WI38 (cell line): ENCODE measurements around the gene LEP.
A peak's percentile ranks its signal among the peaks of the same experiment; 100 is the strongest.

Experiments used
- H3K4me3 ChIP-seq: 2 replicates; pipeline ENCODE4 v1.5.1; 2011; ENCODE audit warnings: low read depth, mild to moderate bottlenecking, control low read depth, low read length
- CTCF ChIP-seq: IDR thresholded peaks from 2 replicates; pipeline ENCODE4 v1.5.1; 2012; ENCODE audit warnings: low read depth, mild to moderate bottlenecking, control low read depth, low read length

Gene LEP

DNA sequence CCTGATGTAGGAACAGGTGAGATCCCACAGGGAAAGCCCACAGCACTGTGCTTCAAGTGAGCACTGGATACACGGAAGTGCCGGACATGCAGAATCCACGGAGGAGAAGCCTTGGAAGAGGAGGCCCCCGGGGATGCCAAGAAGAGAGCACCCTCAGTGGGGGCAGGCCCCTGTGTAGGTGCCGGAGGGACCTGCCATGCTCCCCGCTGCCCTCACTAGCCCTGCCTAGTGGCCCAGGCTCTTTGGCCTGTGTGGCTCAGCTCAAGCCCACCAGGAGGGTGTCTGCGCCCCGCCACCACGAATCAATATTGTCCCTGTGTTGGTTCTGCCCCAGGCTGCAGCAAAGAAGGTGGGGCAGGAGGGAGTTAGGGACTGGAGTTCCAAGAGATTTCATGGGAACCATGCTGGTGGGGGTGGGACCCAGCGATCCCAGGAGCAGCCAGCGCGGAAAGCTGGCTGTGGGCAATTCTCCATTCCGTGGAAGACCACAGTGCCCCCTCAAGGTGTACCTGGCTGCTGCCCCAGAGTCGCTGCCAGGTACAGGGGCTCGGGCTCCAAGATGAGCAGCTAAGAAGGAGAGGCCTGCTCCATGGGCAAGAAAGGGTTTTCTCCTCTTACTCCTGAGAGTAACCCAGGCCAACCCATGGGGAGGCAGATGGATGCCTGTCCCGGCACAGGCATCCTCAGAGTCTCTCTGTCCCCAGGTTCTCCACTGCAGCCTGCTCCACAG, 34.9 kb upstream of the LEP start:
- TF ChIP-seq CTCF: no peak
- no peak overlapping the region for H3K4me3 ChIP-seq

GRCh38 chr7:128206747-128207500, 34.2 kb upstream of the LEP start:
- no peak for TF ChIP-seq CTCF
- no peak overlapping the region for H3K4me3 ChIP-seq

DNA sequence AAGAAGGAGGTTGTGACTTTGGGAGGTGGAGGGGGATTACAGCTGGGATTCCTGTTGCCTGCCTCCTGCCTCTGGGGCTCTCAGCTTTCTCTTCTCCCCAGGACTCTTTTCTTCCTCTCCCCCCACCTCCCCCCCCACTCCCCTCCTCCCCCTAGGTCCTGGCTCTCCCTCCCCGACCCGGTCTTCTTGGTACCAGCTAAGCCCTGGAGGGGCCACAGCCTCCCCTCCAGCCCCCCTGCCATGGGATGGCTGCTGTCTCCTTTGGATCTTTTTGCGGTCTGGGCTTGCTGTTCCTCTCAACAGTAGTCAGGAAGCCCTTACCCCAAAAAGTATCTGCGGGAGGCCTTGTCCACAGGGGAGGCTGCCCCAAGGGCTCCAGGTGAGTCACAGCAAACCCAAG, 33.5 kb upstream of the LEP start:
- no peak for TF ChIP-seq CTCF
- H3K4me3 ChIP-seq: no peak overlapping the region

GRCh38 chr7:128209229-128210035, 31.6 kb upstream of the LEP start:
- no peak overlapping the region for H3K4me3 ChIP-seq
- TF ChIP-seq CTCF: peak; percentile 97

DNA sequence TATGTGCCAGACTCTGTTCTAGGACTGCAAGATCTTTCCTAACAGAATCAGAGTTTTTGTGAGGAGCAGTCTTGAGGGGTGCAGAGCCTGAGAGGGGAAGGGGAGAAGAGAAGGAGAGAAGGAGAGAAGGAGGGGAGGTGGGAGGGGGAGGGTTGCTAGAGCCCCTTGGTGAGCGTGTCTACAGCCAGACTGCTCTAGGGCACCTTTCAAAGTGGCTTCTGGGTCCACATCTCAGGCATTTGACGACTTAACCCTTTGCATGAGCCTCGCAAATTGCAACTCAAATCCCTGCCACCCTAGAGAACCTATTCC, 31.1 kb upstream of the LEP start:
- H3K4me3 ChIP-seq: no peak overlapping the region
- no peak for TF ChIP-seq CTCF

DNA sequence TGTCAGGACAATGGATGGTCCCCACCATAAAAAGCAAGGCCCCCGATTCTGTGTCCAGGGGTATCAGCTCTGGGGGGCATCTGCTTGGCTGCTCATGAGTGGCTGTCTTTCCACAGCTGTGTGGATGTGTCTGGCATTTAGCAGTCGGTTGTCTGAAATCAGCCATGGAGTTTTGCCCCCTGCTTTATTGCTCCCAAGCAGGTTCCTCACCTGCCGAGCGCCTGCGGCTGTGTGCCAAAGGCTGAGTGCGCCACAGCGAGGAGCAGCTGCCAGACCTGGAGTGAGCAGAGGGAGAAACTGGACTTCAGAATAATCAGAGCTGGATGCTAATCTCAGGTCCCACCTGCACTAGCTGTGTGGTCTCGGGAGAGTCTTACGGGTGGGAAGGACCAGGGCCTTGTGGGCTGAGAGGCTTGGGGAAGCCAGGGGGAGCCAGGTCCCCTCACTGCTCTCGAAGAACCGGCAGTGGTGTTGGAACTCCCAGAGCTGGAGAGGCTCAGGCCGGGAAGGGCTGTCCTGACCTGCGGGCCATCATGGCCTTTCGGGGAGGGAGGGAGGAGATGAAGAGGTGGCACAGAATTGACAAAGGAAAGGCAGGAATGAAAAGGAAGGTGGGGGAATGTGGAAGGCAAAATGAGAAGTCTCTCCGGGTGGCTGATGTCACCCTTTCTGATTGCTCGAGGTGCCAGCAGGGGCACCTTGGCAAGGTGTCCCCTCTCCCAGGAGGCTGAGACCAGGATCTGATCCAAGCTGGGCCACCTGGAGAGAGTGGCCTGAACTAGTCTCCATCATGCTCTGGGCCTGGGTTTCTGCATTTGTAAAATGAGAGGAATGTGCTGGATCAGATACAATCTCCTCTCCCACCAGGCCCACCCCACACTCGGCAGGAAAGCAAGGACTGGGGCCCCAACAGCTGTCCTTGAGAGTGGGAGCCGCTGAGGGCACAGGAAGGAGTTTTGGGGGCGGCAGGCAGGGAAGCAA, 30.2 kb upstream of the LEP start:
- no peak for TF ChIP-seq CTCF
- no peak overlapping the region for H3K4me3 ChIP-seq
